ENCODE data around the gene DOCK10. TPM values are rescaled to one million over a fixed set of nuclear protein-coding genes. Genes with fewer than 3 reads are reported as not detected.
A peak's percentile ranks its signal among the peaks of the same experiment; 100 is the strongest.

DOCK10 gene
- total RNA-seq, 1 donor from 2014 or later: 30.9 TPM

- TF ChIP-seq CTCF (IDR thresholded peaks at IDR 0.05): no peak
- H3K27me3 ChIP-seq: no peaks in the 10 kb centered on the region
- peaks cover 0 to 3% of the 10 kb centered on the region in 2 donors for H3K4me1 ChIP-seq
- intact Hi-C loops (cut with DNase I): no loop called here
- H3K36me3 ChIP-seq: no peaks in the 10 kb centered on the region
- peak overlapping the region in 1 of 2 donors; percentile 43 for H3K27ac ChIP-seq
- no peaks in the 10 kb centered on the region for H3K9me3 ChIP-seq
- DNase-seq (ENCODE audit: low spot score in 2 of 2): no peak
- peak overlapping the region; percentile 76 to 96 for H3K4me3 ChIP-seq
Observed at GRCh38 chr2:225040856-225041206, 1.4 kb downstream of the DOCK10 start.

- TF ChIP-seq CTCF (IDR thresholded peaks at IDR 0.05): no peak
- Histone ChIP-seq H3K4me1 (peaks cover 0 to 3% of the 10 kb centered on the region in 2 donors), H3K27ac (no peak overlapping the region), H3K36me3 (no peaks in the 10 kb centered on the region), H3K4me3 (no peak overlapping the region), H3K27me3 (no peaks in the 10 kb centered on the region), H3K9me3 (no peaks in the 10 kb centered on the region)
- DNase-seq (ENCODE audit: low spot score in 2 of 2): no peak
- intact Hi-C loops (cut with DNase I): no loop called here
Observed at GRCh38 chr2:225040142-225040541, 2.1 kb downstream of the DOCK10 start.

GRCh38 chr2:225038231-225038523 is 4.1 kb downstream of the DOCK10 start:
- Histone ChIP-seq H3K4me3 (no peak overlapping the region), H3K27me3 (no peaks in the 10 kb centered on the region), H3K4me1 (peaks cover 0 to 3% of the 10 kb centered on the region in 2 donors), H3K9me3 (no peaks in the 10 kb centered on the region), H3K36me3 (no peaks in the 10 kb centered on the region), H3K27ac (no peak overlapping the region)
- no peak for TF ChIP-seq CTCF (IDR thresholded peaks at IDR 0.05)
- intact Hi-C loops (cut with DNase I): no loop called here
- DNase-seq (ENCODE audit: low spot score in 2 of 2): no peak

- H3K27ac ChIP-seq: no peak overlapping the region
- H3K9me3 ChIP-seq: no peaks in the 10 kb centered on the region
- no peaks in the 10 kb centered on the region for H3K27me3 ChIP-seq
- intact Hi-C loops (cut with DNase I): no loop called here
- no peak for TF ChIP-seq CTCF (IDR thresholded peaks at IDR 0.05)
- H3K36me3 ChIP-seq: no peaks in the 10 kb centered on the region
- no peak for DNase-seq (ENCODE audit: low spot score in 2 of 2)
- no peak overlapping the region for H3K4me3 ChIP-seq
- peaks cover 0 to under 1% of the 10 kb centered on the region in 2 donors for H3K4me1 ChIP-seq
Observed at GRCh38 chr2:225037415-225038230, 4.6 kb downstream of the DOCK10 start.

- no peaks in the 10 kb centered on the region for H3K9me3 ChIP-seq
- intact Hi-C loops (cut with DNase I): no loop called here
- no peaks in the 10 kb centered on the region for H3K36me3 ChIP-seq
- no peaks in the 10 kb centered on the region for H3K4me1 ChIP-seq
- no peak for DNase-seq (ENCODE audit: low spot score in 2 of 2)
- H3K27ac ChIP-seq: no peak overlapping the region
- no peak for TF ChIP-seq CTCF (IDR thresholded peaks at IDR 0.05)
- H3K27me3 ChIP-seq: no peaks in the 10 kb centered on the region
- H3K4me3 ChIP-seq: no peak overlapping the region
Observed at GRCh38 chr2:225036431-225036830, 5.8 kb downstream of the DOCK10 start.
